K562 (cell line): ENCODE measurements around the gene CWC22. TPM values are rescaled to one million over a fixed set of nuclear protein-coding genes. Genes with fewer than 3 reads are reported as not detected.

Experiments used
- ATAC-seq: fragments of 200-7000 bp; cut with Tn5 transposase; 3 replicates; pipeline ENCODE4 v1.9.1; 2020; ENCODE audit warnings: moderate library complexity
- BruUV-seq: library from RNA; stranded (reverse); fragments of 400-500 nt; replicated peaks from 2 replicates; lab custom pipeline; 2021; lab: Mats Ljungman, UMichigan
- CTCF ChIA-PET: fragments of 300-600 bp; formaldehyde crosslinking; extraction: SDS; loops from one replicate; lab custom pipeline; 2021; ENCODE audit warnings: low intra/inter-chr PET ratio; lab: Yijun Ruan, JAX
- POLR2A ChIA-PET: fragments of 300-600, 350-650 bp; sonication (Branson Sonifier 250); formaldehyde crosslinking; extraction: SDS; loops from one replicate; lab custom pipeline; 2021; ENCODE audit warnings: antibody characterized with exemption, inconsistent platforms; lab: Yijun Ruan, JAX
- DNase-seq, 4 experiments: peaks; one replicate each; pipeline versions ENCODE4 v3.0.0 to v3.0.0-alpha.2; 2011 to 2018; ENCODE audit warnings: low spot score in 3 of 4, mixed read lengths in 3 of 4; ENCODE audit errors: extremely low read depth in 1 of 4
- FAIRE-seq: peaks from 2 replicates; lab custom pipeline; 2011; peaks lifted over from hg19 to GRCh38; lab: Jason Lieb, UNC
- H2AFZ ChIP-seq: 2 replicates; pipeline ENCODE4 v1.6.0; 2011; ENCODE audit warnings: low read depth, low read length, control low read depth, inconsistent platforms
- H3K27ac ChIP-seq: fragments of 200-600 bp; 3 replicates; pipeline ENCODE4 v1.8.0; 2011; ENCODE audit warnings: low read depth, mild to moderate bottlenecking, control low read depth, inconsistent platforms, low read length, moderate library complexity, mixed read lengths; ENCODE audit errors: extremely low read depth
- H3K27me3 ChIP-seq, 2 experiments: fragments of 300-600 bp in 1 of 2; 2 replicates in 1 of 2; 3 replicates in 1 of 2; pipeline versions ENCODE4 v1.6.0 to v1.8.0; 2011; ENCODE audit warnings: inconsistent platforms in 2 of 2, low read length in 2 of 2, mild to moderate bottlenecking in 1 of 2, mixed read lengths in 1 of 2, moderate library complexity in 1 of 2; ENCODE audit not compliant: control insufficient read depth in 2 of 2, insufficient read depth in 2 of 2
- H3K36me3 ChIP-seq: fragments of 300-600 bp; 3 replicates; pipeline ENCODE4 v1.8.0; 2011; ENCODE audit warnings: mild to moderate bottlenecking, low read length, inconsistent platforms; ENCODE audit not compliant: control insufficient read depth, insufficient read depth
- H3K4me1 ChIP-seq, 2 experiments: fragments of 200-600 bp in 1 of 2; replicated peaks in 1 of 2; 2 replicates in 1 of 2; 3 replicates in 1 of 2; pipeline versions ENCODE4 v1.5.1 to v1.8.0; 2011; ENCODE audit warnings: inconsistent platforms in 2 of 2, low read length in 2 of 2, mild to moderate bottlenecking in 1 of 2, mixed read lengths in 1 of 2, moderate library complexity in 1 of 2; ENCODE audit not compliant: control insufficient read depth in 2 of 2, insufficient read depth in 2 of 2
- H3K4me2 ChIP-seq: 2 replicates; pipeline ENCODE4 v1.6.1; 2011; ENCODE audit warnings: low read length, control low read depth, inconsistent platforms, mixed read lengths; ENCODE audit not compliant: insufficient read depth
- H3K4me3 ChIP-seq: fragments of 200-600 bp; sonication (generic), shearing (Covaris generic); 2 replicates; pipeline ENCODE4 v1.5.1; 2016; ENCODE audit warnings: control low read depth, inconsistent platforms
- H3K79me2 ChIP-seq: fragments of 200-600 bp; 3 replicates; pipeline ENCODE4 v1.8.0; 2011; ENCODE audit warnings: low read length, inconsistent platforms; ENCODE audit not compliant: control insufficient read depth, insufficient read depth
- H3K9ac ChIP-seq, 2 experiments: 2 replicates each; pipeline versions ENCODE4 v1.6.0 to v1.6.1; 2011; ENCODE audit warnings: low read depth in 2 of 2, low read length in 2 of 2, control low read depth in 1 of 2, inconsistent platforms in 1 of 2, mild to moderate bottlenecking in 1 of 2, mixed read lengths in 1 of 2; ENCODE audit not compliant: insufficient read depth in 1 of 2
- H3K9me1 ChIP-seq: one replicate; pipeline ENCODE4 v1.6.0; 2011; ENCODE audit warnings: inconsistent platforms, mild to moderate bottlenecking, low read length, moderate library complexity; ENCODE audit not compliant: control insufficient read depth, insufficient read depth
- H3K9me3 ChIP-seq: replicated peaks from 2 replicates; pipeline ENCODE4 v1.5.1; 2011; ENCODE audit warnings: low read depth, low read length, inconsistent platforms; ENCODE audit not compliant: control insufficient read depth, insufficient read depth
- H4K20me1 ChIP-seq: replicated peaks from 2 replicates; pipeline ENCODE4 v1.6.1; 2011; ENCODE audit warnings: low read length, inconsistent platforms, mixed read lengths; ENCODE audit not compliant: control insufficient read depth, insufficient read depth
- CHD4 ChIP-seq: fragments of 200-600 bp; sonication (generic); IDR thresholded peaks from 3 replicates; pipeline ENCODE4 v1.6.1; 2012; ENCODE audit warnings: low read depth, mild to moderate bottlenecking, mixed read lengths, low read length, inconsistent platforms; ENCODE audit not compliant: insufficient read depth, insufficient replicate concordance, poor library complexity, severe bottlenecking
- HDAC3 ChIP-seq: fragments of 450-650 bp; IDR thresholded peaks from 2 replicates; pipeline ENCODE4 v1.6.1; 2018; ENCODE audit warnings: borderline replicate concordance, mild to moderate bottlenecking, moderate library complexity; ENCODE audit not compliant: partially characterized antibody
- STAT5A ChIP-seq: IDR thresholded peaks from 2 replicates; pipeline ENCODE4 v1.6.1; 2012; ENCODE audit warnings: low read length, inconsistent platforms, borderline replicate concordance
- ZNF316 ChIP-seq: fragments of 450-650 bp; IDR thresholded peaks from 2 replicates; pipeline ENCODE4 v1.6.1; 2016
- ZNF347 ChIP-seq: fragments of 450-650 bp; formaldehyde crosslinking; IDR thresholded peaks from 2 replicates; pipeline ENCODE4 v1.4.0; 2020; ENCODE audit warnings: low read depth, mild to moderate bottlenecking, moderate library complexity
- ZNF436 ChIP-seq: fragments of 250-450, 450-650 bp; sonication (Bioruptor Pico); formaldehyde crosslinking; IDR thresholded peaks from 2 replicates; pipeline ENCODE4 v1.7.0; 2020; ENCODE audit warnings: mild to moderate bottlenecking
- WGBS: fragments of 100-300 bp; shearing (Covaris generic); methylation state at CpG from one replicate; pipeline ENCODE4 v1.1.6; 2016; ENCODE audit warnings: low coverage, mixed read lengths; ENCODE audit not compliant: insufficient coverage; ENCODE audit errors: missing lambda C conversion rate; 5-methylcytosine and 5-hydroxymethylcytosine counted together
- in situ Hi-C: fragments of 300-500 bp; cut with MboI; formaldehyde crosslinking; loops from 4 replicates; pipeline ENCODE4 v1.15.0; 2018; ENCODE audit warnings: inconsistent platforms, mixed read lengths
- intact Hi-C: fragments of 100-400 bp; cut with micrococcal nuclease; formaldehyde crosslinking; loops from 2 replicates; pipeline ENCODE4 v1.14.2; 2022
- polyA plus RNA-seq, 8 experiments: library from polyadenylated mRNA; depleted of rRNA in 4 of 8; stranded (reverse) in 5 of 8; unstranded in 3 of 8; fragments of >200 nt; fragmentation: Nextera tagmentation in 2 of 8; fragmentation: Illumina TruSeq in 1 of 8; extraction: Ambion mirVana in 2 of 8; extraction: Trizol in 1 of 8; gene quantifications; 2 replicates each; pipeline versions ENCODE4 v1.2.1 to v1.2.3, GENCODE V29; 2011 to 2014; ENCODE audit warnings: inconsistent platforms in 1 of 8, missing spikeins in 1 of 8
- total RNA-seq, 7 experiments: library from RNA; depleted of rRNA in 6 of 7; stranded (reverse); fragments of >200 nt in 6 of 7; fragmentation: Illumina TruSeq in 2 of 7; extraction: Trizol in 2 of 7; gene quantifications; 2 replicates each; pipeline versions ENCODE4 v1.2.1 to v1.2.3, GENCODE V29; 2011 to 2021; ENCODE audit warnings: low replicate concordance in 1 of 7

CWC22 gene
- total and polyA plus RNA-seq, 9 of the 15 experiments (the other 6 are each of a cell fraction or from before 2014, with no cell fraction given) = 14.5 to 54.2 (median 36.7) TPM

- no TSS peak for BruUV-seq
- Histone ChIP-seq H3K27ac (no peak overlapping the region), H3K9ac (no peak overlapping the region), H3K27me3 (no peaks in the 10 kb centered on the region), H2AFZ (no peak overlapping the region), H3K36me3 (peaks cover 76% of the 10 kb centered on the region), H3K9me1 (no peaks in the 10 kb centered on the region), H3K4me1 (no peaks in the 10 kb centered on the region), H3K4me2 (no peak overlapping the region), H4K20me1 (no peaks in the 10 kb centered on the region), H3K9me3 (no peaks in the 10 kb centered on the region), H3K4me3 (no peak overlapping the region), H3K79me2 (no peaks in the 10 kb centered on the region)
- in situ Hi-C loops (no loop called here), intact Hi-C loops (no loop called here)
- 79% methylated on average over 1 of the region's 1 CpG for WGBS
- ChIA-PET CTCF (no interaction called here), POLR2A (interaction anchor here (0.8 kb wide), 1 partner anchor 10 kb away, joined by 3 read pairs; no protein-coding TSS in a partner anchor)
- no peak for FAIRE-seq
- no peak for DNase-seq
- ATAC-seq = no peak
- TF ChIP-seq STAT5A = no peak
- TF ChIP-seq HDAC3 = no peak
- TF ChIP-seq ZNF436 (CRISPR knock-in tag) = no peak
Observed at GRCh38 chr2:179948058-179948457, 59.0 kb downstream of the CWC22 start.

GRCh38 chr2:179946810-179947615, 60.1 kb downstream of the CWC22 start:
- FAIRE-seq = no peak
- Histone ChIP-seq H3K4me1 (no peaks in the 10 kb centered on the region), H3K4me3 (no peak overlapping the region), H3K27ac (no peak overlapping the region), H2AFZ (no peak overlapping the region), H3K36me3 (peaks cover 67% of the 10 kb centered on the region), H3K79me2 (no peaks in the 10 kb centered on the region), H4K20me1 (no peaks in the 10 kb centered on the region), H3K9me3 (no peaks in the 10 kb centered on the region), H3K4me2 (no peak overlapping the region), H3K9me1 (no peaks in the 10 kb centered on the region), H3K9ac (no peak overlapping the region), H3K27me3 (no peaks in the 10 kb centered on the region)
- ChIA-PET POLR2A (no interaction called here), CTCF (no interaction called here)
- no peak for ATAC-seq
- in situ Hi-C loops (no loop called here), intact Hi-C loops (no loop called here)
- WGBS = 92% methylated on average over 4 of the region's 4 CpGs
- no peak for DNase-seq
- BruUV-seq = no TSS peak
- peak; percentile 60 for TF ChIP-seq ZNF316
- TF ChIP-seq ZNF347 (CRISPR knock-in tag) = no peak
- no peak for TF ChIP-seq CHD4
